ENCODE results near the gene KRTAP21-2. TPM values are rescaled to one million over a fixed set of nuclear protein-coding genes. Genes with fewer than 3 reads are reported as not detected.
"Not testable (repeated sequence)": the region's sequence is repeated elsewhere in the genome, so short reads cannot be mapped to it uniquely, and the experiment has no call there.

Gene KRTAP21-2
- polyA plus RNA-seq = not detected

DNA sequence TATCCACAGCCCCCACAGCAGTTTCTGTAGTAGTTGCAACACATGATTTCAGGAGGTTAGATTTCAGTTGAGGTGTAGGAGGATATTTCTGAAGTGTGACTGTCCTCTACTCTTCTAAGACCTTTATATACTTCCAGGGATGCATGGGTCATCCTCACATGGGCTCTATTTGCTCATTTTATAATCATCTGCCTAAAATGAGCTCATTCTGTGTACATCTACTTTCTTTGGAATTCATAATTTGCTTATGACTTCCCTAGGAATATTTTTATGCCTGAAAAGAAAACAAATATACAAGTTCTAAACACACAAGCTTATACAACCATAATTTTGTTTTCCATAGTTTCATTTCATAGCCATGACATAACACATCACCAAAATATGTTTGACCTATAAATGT, at the start of gene KRTAP21-2:
KRTAP21-2 (minus strand) TSS at position 101 of the 400 bp plus-strand sequence; CDS start at position 44, 57 bp downstream.
- Histone ChIP-seq H3K4me3 (ENCODE audit: low read depth in 1 of 2, low read length in 2 of 2) (no peak within 1 kb of the TSS), H3K9me3 (ENCODE audit: control insufficient read depth in 2 of 2, insufficient read depth in 1 of 2, low read depth in 1 of 2, low read length in 1 of 2) (no peaks in the 10 kb centered on the region), H3K27me3 (ENCODE audit: control insufficient read depth in 1 of 2, insufficient read depth in 2 of 2, low read length in 2 of 2) (no peaks in the 10 kb centered on the region), H3K4me1 (ENCODE audit: control insufficient read depth in 2 of 2, insufficient read depth in 2 of 2, low read length in 1 of 2) (no peaks in the 10 kb centered on the region), H3K27ac (ENCODE audit: low read depth in 2 of 2, low read length in 1 of 2) (no peak within 1 kb of the TSS), H3K36me3 (ENCODE audit: control insufficient read depth in 2 of 2, insufficient read depth in 2 of 2, low read length in 1 of 2) (no peaks in the 10 kb centered on the region)

- H3K36me3 ChIP-seq (ENCODE audit: control insufficient read depth in 2 of 2, insufficient read depth in 2 of 2, low read length in 1 of 2) = no peaks in the 10 kb centered on the region
- no peaks in the 10 kb centered on the region for H3K4me1 ChIP-seq (ENCODE audit: control insufficient read depth in 2 of 2, insufficient read depth in 2 of 2, low read length in 1 of 2)
- no peak overlapping the region for H3K27ac ChIP-seq (ENCODE audit: low read depth in 2 of 2, low read length in 1 of 2)
- WGBS, 2 donors = 46 to 62% methylated on average over 2 of the region's 2 CpGs
- H3K4me3 ChIP-seq (ENCODE audit: low read depth in 1 of 2, low read length in 2 of 2) = no peak overlapping the region
- no peaks in the 10 kb centered on the region for H3K27me3 ChIP-seq (ENCODE audit: control insufficient read depth in 1 of 2, insufficient read depth in 2 of 2, low read length in 2 of 2)
- no peaks in the 10 kb centered on the region for H3K9me3 ChIP-seq (ENCODE audit: control insufficient read depth in 2 of 2, insufficient read depth in 1 of 2, low read depth in 1 of 2, low read length in 1 of 2)
Observed at GRCh38 chr21:30793581-30794314, 46.7 kb upstream of the KRTAP21-2 start.

DNA sequence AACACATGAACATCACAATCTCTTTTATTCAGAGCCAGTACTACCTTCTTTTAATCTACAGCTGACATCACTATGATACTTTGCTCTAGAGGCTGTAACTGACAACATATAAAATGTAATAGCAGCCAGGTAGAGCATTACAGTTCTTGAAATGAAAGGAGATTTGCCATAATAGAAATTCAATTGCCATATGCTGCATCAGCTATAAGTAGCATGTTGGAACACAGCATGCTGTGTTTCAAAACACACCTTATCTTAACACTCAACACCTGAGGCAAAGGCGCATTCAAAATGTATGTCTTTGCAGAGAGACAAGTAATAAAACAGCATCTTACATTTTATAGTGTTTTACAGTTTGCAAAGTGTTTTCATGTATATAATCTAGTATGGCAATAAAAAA, 32.2 kb upstream of the KRTAP21-2 start:
- H3K4me3 ChIP-seq (ENCODE audit: low read depth in 1 of 2, low read length in 2 of 2) = no peak overlapping the region
- no peaks in the 10 kb centered on the region for H3K9me3 ChIP-seq (ENCODE audit: control insufficient read depth in 2 of 2, insufficient read depth in 1 of 2, low read depth in 1 of 2, low read length in 1 of 2)
- H3K27ac ChIP-seq (ENCODE audit: low read depth in 2 of 2, low read length in 1 of 2) = no peak overlapping the region
- no peaks in the 10 kb centered on the region for H3K4me1 ChIP-seq (ENCODE audit: control insufficient read depth in 2 of 2, insufficient read depth in 2 of 2, low read length in 1 of 2)
- H3K36me3 ChIP-seq (ENCODE audit: control insufficient read depth in 2 of 2, insufficient read depth in 2 of 2, low read length in 1 of 2) = no peaks in the 10 kb centered on the region
- H3K27me3 ChIP-seq (ENCODE audit: control insufficient read depth in 1 of 2, insufficient read depth in 2 of 2, low read length in 2 of 2) = no peaks in the 10 kb centered on the region
- WGBS, 2 donors = 96% methylated on average over 1 of the region's 1 CpG

- Histone ChIP-seq H3K4me1 (ENCODE audit: control insufficient read depth in 2 of 2, insufficient read depth in 2 of 2, low read length in 1 of 2) (no peaks in the 10 kb centered on the region), H3K27ac (ENCODE audit: low read depth in 2 of 2, low read length in 1 of 2) (no peak overlapping the region), H3K4me3 (ENCODE audit: low read depth in 1 of 2, low read length in 2 of 2) (no peak overlapping the region), H3K9me3 (ENCODE audit: control insufficient read depth in 2 of 2, insufficient read depth in 1 of 2, low read depth in 1 of 2, low read length in 1 of 2) (peaks cover 0 to 2% of the 10 kb centered on the region in 2 donors), H3K27me3 (ENCODE audit: control insufficient read depth in 1 of 2, insufficient read depth in 2 of 2, low read length in 2 of 2) (no peaks in the 10 kb centered on the region), H3K36me3 (ENCODE audit: control insufficient read depth in 2 of 2, insufficient read depth in 2 of 2, low read length in 1 of 2) (no peaks in the 10 kb centered on the region)
- 82 to 86% methylated on average over 4 of the region's 4 CpGs for WGBS, 2 donors
Observed at GRCh38 chr21:30769724-30770431, 22.8 kb upstream of the KRTAP21-2 start.

- no peaks in the 10 kb centered on the region for H3K4me1 ChIP-seq (ENCODE audit: control insufficient read depth in 2 of 2, insufficient read depth in 2 of 2, low read length in 1 of 2)
- WGBS, 2 donors = 71 to 79% methylated on average over 2 of the region's 2 CpGs
- no peaks in the 10 kb centered on the region for H3K36me3 ChIP-seq (ENCODE audit: control insufficient read depth in 2 of 2, insufficient read depth in 2 of 2, low read length in 1 of 2)
- H3K4me3 ChIP-seq (ENCODE audit: low read depth in 1 of 2, low read length in 2 of 2) = no peak overlapping the region
- no peak overlapping the region for H3K27ac ChIP-seq (ENCODE audit: low read depth in 2 of 2, low read length in 1 of 2)
- no peaks in the 10 kb centered on the region for H3K9me3 ChIP-seq (ENCODE audit: control insufficient read depth in 2 of 2, insufficient read depth in 1 of 2, low read depth in 1 of 2, low read length in 1 of 2)
- H3K27me3 ChIP-seq (ENCODE audit: control insufficient read depth in 1 of 2, insufficient read depth in 2 of 2, low read length in 2 of 2) = no peaks in the 10 kb centered on the region
Observed at GRCh38 chr21:30760776-30761175, 13.7 kb upstream of the KRTAP21-2 start.

DNA sequence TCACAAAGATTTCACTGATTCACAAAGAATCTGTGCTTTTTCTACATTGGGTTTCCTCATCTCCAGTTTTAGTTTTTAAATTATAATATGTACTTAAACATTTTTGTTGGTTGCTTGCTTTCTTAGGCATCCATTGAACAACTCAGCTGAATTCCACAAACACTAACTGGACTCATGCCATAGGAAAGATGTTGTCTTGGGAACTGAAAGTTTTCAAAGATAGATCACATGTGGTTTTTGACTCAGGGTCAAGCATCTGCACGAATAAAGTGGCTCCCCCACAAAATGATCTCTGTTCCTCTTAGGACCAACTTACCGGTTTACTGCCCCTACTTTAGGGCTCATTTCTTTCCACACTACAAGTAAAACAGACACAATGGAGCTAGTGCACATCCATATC, 11.2 kb upstream of the KRTAP21-2 start:
- 56 to 62% methylated on average over 2 of the region's 2 CpGs for WGBS, 2 donors
- no peaks in the 10 kb centered on the region for H3K36me3 ChIP-seq (ENCODE audit: control insufficient read depth in 2 of 2, insufficient read depth in 2 of 2, low read length in 1 of 2)
- peaks cover 0 to 2% of the 10 kb centered on the region in 2 donors for H3K9me3 ChIP-seq (ENCODE audit: control insufficient read depth in 2 of 2, insufficient read depth in 1 of 2, low read depth in 1 of 2, low read length in 1 of 2)
- H3K27ac ChIP-seq (ENCODE audit: low read depth in 2 of 2, low read length in 1 of 2) = no peak overlapping the region
- H3K4me1 ChIP-seq (ENCODE audit: control insufficient read depth in 2 of 2, insufficient read depth in 2 of 2, low read length in 1 of 2) = no peaks in the 10 kb centered on the region
- no peak overlapping the region for H3K4me3 ChIP-seq (ENCODE audit: low read depth in 1 of 2, low read length in 2 of 2)
- H3K27me3 ChIP-seq (ENCODE audit: control insufficient read depth in 1 of 2, insufficient read depth in 2 of 2, low read length in 2 of 2) = no peaks in the 10 kb centered on the region

DNA sequence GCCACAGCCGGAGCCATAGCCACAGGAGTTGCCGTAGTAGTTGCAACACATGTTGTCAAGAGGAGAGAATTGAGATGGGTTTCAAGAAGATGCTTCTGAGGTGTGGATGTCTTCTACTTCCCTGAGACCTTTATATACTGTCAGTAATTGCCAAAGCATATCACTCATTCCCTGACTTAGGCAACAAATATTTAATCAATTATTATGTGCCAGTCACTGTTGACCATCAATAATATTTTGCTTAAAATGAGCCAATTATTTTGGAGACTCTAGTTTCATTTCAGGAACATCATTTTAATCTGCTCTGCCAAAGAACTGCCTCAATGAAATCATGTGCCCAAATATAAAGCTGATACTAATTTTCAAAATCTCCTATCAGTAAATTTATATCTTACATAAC, 8.3 kb upstream of the KRTAP21-2 start, which contains the start of gene KRTAP21-1:
KRTAP21-1 (minus strand) TSS at position 101 of the 400 bp plus-strand sequence; CDS start at position 51, 50 bp downstream.
- H3K36me3 ChIP-seq (ENCODE audit: control insufficient read depth in 2 of 2, insufficient read depth in 2 of 2, low read length in 1 of 2); H3K27me3 ChIP-seq (ENCODE audit: control insufficient read depth in 1 of 2, insufficient read depth in 2 of 2, low read length in 2 of 2); H3K4me1 ChIP-seq (ENCODE audit: control insufficient read depth in 2 of 2, insufficient read depth in 2 of 2, low read length in 1 of 2); H3K9me3 ChIP-seq (ENCODE audit: control insufficient read depth in 2 of 2, insufficient read depth in 1 of 2, low read depth in 1 of 2, low read length in 1 of 2); H3K27ac ChIP-seq (ENCODE audit: low read depth in 2 of 2, low read length in 1 of 2); H3K4me3 ChIP-seq (ENCODE audit: low read depth in 1 of 2, low read length in 2 of 2): not testable (repeated sequence)
- 73 to 90% methylated on average over 2 of the region's 2 CpGs for WGBS, 2 donors

DNA sequence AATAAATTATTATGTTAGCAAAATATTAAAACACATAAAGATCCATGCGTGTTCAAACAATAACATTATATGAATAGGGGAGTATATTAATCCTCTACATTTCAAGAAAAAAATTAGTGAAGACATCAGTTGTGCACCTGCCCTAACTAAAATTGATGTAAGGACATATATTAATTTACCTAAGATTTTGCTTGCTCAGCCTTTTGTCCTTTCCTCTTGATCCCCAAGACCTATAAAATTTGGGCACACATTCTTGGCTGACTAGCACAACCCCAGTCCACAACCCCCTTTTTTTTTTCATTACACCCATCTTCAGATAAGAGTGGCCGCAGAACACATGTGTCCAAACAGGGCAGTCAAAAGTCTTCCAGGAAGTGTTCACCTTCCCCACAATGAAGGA, 6.6 kb downstream of the KRTAP21-2 start:
- WGBS, 2 donors = 79 to 87% methylated on average over 2 of the region's 2 CpGs
- Histone ChIP-seq H3K27me3 (ENCODE audit: control insufficient read depth in 1 of 2, insufficient read depth in 2 of 2, low read length in 2 of 2) (no peaks in the 10 kb centered on the region), H3K9me3 (ENCODE audit: control insufficient read depth in 2 of 2, insufficient read depth in 1 of 2, low read depth in 1 of 2, low read length in 1 of 2) (no peaks in the 10 kb centered on the region), H3K4me3 (ENCODE audit: low read depth in 1 of 2, low read length in 2 of 2) (no peak overlapping the region), H3K27ac (ENCODE audit: low read depth in 2 of 2, low read length in 1 of 2) (no peak overlapping the region), H3K36me3 (ENCODE audit: control insufficient read depth in 2 of 2, insufficient read depth in 2 of 2, low read length in 1 of 2) (no peaks in the 10 kb centered on the region), H3K4me1 (ENCODE audit: control insufficient read depth in 2 of 2, insufficient read depth in 2 of 2, low read length in 1 of 2) (no peaks in the 10 kb centered on the region)

- Histone ChIP-seq H3K27me3 (ENCODE audit: control insufficient read depth in 1 of 2, insufficient read depth in 2 of 2, low read length in 2 of 2) (no peaks in the 10 kb centered on the region), H3K36me3 (ENCODE audit: control insufficient read depth in 2 of 2, insufficient read depth in 2 of 2, low read length in 1 of 2) (no peaks in the 10 kb centered on the region), H3K9me3 (ENCODE audit: control insufficient read depth in 2 of 2, insufficient read depth in 1 of 2, low read depth in 1 of 2, low read length in 1 of 2) (no peaks in the 10 kb centered on the region), H3K4me3 (ENCODE audit: low read depth in 1 of 2, low read length in 2 of 2) (no peak overlapping the region), H3K27ac (ENCODE audit: low read depth in 2 of 2, low read length in 1 of 2) (no peak overlapping the region), H3K4me1 (ENCODE audit: control insufficient read depth in 2 of 2, insufficient read depth in 2 of 2, low read length in 1 of 2) (no peaks in the 10 kb centered on the region)
- WGBS, 2 donors = 58 to 79% methylated on average over 1 of the region's 1 CpG
Observed at GRCh38 chr21:30733026-30733425, 14.0 kb downstream of the KRTAP21-2 start.

GRCh38 chr21:30726726-30727125, 20.3 kb downstream of the KRTAP21-2 start:
- 62 to 63% methylated on average over 1 of the region's 1 CpG for WGBS, 2 donors

More at GRCh38 chr21:30726726-30727125, 20.3 kb downstream of the KRTAP21-2 start:
- Histone ChIP-seq H3K36me3 (ENCODE audit: control insufficient read depth in 2 of 2, insufficient read depth in 2 of 2, low read length in 1 of 2) (no peaks in the 10 kb centered on the region), H3K4me1 (ENCODE audit: control insufficient read depth in 2 of 2, insufficient read depth in 2 of 2, low read length in 1 of 2) (no peaks in the 10 kb centered on the region), H3K4me3 (ENCODE audit: low read depth in 1 of 2, low read length in 2 of 2) (no peak overlapping the region), H3K27ac (ENCODE audit: low read depth in 2 of 2, low read length in 1 of 2) (no peak overlapping the region), H3K27me3 (ENCODE audit: control insufficient read depth in 1 of 2, insufficient read depth in 2 of 2, low read length in 2 of 2) (no peaks in the 10 kb centered on the region), H3K9me3 (ENCODE audit: control insufficient read depth in 2 of 2, insufficient read depth in 1 of 2, low read depth in 1 of 2, low read length in 1 of 2) (no peaks in the 10 kb centered on the region)

All from esophagus (tissue), 2 donors.